ENCODE results near the gene TMOD2. TPM values are rescaled to one million over a fixed set of nuclear protein-coding genes. Genes with fewer than 3 reads are reported as not detected.

The TMOD2 gene
- total RNA-seq, 1 experiment from 2014 or later = 3.0 TPM

DNA sequence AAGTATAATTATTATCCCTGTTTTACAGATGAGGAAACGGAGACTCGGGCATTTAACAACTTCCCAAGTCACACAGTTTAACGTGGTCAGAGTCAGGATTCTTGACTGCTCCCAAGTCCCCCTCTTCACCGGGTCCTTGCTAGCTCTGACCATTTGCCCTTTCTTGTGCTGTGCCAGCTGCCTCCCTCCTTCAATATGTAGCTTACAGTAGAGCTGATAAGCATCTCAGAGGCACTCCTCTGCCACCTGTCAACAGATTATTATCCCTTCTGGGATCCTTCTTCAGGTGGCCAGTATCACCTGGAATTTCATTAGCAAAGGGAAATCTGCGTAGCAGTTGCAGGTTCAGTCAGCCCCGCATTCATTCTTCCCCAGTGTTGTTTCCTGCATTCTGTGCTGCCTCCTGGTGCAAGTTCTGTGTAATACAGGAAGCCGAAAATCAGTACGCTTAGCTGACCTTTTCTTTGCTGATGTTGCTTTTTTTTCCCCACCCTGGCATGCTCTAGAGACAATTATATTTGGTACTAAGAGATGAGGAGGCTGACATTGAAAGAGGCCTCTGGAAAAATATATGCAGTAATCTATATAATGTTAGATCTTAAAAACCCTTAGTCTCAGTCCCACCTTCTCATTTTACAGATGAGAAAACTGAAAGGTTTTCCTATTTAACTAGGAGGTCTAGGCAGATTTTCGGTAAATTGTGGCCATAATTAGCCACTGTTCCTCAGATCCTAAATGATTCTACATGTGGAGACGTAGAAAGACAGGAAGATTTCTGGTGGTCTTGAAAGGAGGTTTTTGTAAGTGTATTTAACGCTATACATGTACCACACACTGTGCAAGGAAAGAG lies 24.8 kb downstream of the TMOD2 start:
- Histone ChIP-seq H3K23ac (ENCODE audit: insufficient read length, low read depth, low read length) (no peak overlapping the region), H4K8ac (replicated peaks; ENCODE audit: insufficient read length, low read depth, low read length) (no peak overlapping the region), H2AFZ (ENCODE audit: low read length) (no peak overlapping the region), H3T11ph (ENCODE audit: low read length) (no peak overlapping the region), H3K4ac (ENCODE audit: low read depth, low read length) (no peak overlapping the region), H3K9me3 (ENCODE audit: control insufficient read depth, low read depth, low read length) (no peaks in the 10 kb centered on the region), H3K56ac (ENCODE audit: insufficient read length, low read depth, low read length) (no peak overlapping the region), H4K20me1 (ENCODE audit: control insufficient read depth, insufficient read depth, insufficient read length) (no peaks in the 10 kb centered on the region), H2AK5ac (ENCODE audit: insufficient read length, low read length) (no peak overlapping the region), H3K27ac (ENCODE audit: insufficient read length, low read depth, low read length) (no peak overlapping the region), H3K23me2 (ENCODE audit: insufficient read length, low read depth, low read length, poor library complexity, severe bottlenecking) (no peaks in the 10 kb centered on the region), H3K27me3 (ENCODE audit: insufficient read depth, low read length) (no peaks in the 10 kb centered on the region), H3K4me2 (ENCODE audit: insufficient read depth, insufficient read length, low read length) (no peak overlapping the region), H3K14ac (ENCODE audit: insufficient read depth, low read length) (no peak overlapping the region), H4K91ac (ENCODE audit: insufficient read length, low read depth, low read length) (no peak overlapping the region), H2BK5ac (ENCODE audit: insufficient read length, low read length) (no peak overlapping the region), H2BK120ac (ENCODE audit: low read depth, low read length, poor library complexity, severe bottlenecking) (no peak overlapping the region), H3K79me1 (ENCODE audit: insufficient read depth, low read depth, low read length, poor library complexity, severe bottlenecking) (no peaks in the 10 kb centered on the region), H2BK15ac (ENCODE audit: low read depth, low read length) (no peak overlapping the region), H3K79me2 (ENCODE audit: insufficient read depth, low read length) (no peaks in the 10 kb centered on the region), H3K4me1 (ENCODE audit: insufficient read depth, low read length) (no peaks in the 10 kb centered on the region), H4K5ac (ENCODE audit: insufficient read length, low read depth, low read length) (no peak overlapping the region), H2BK12ac (ENCODE audit: insufficient read length, low read depth, low read length) (no peak overlapping the region), H2BK20ac (ENCODE audit: low read depth, low read length, poor library complexity, severe bottlenecking) (no peak overlapping the region), H3K18ac (ENCODE audit: insufficient read length, low read depth, low read length) (no peak overlapping the region), H3K9ac (ENCODE audit: extremely low read depth, insufficient read length, low read length) (no peak overlapping the region)
- Mint-ChIP-seq H3K4me3 (no peak overlapping the region), H3K27me3 (ENCODE audit: low read depth) (no peaks in the 10 kb centered on the region), H3K27ac (no peak overlapping the region; a peak in 1 of 7 replicates), H3K36me3 (ENCODE audit: insufficient read depth in 1 of 3, low read depth in 3 of 3) (no peaks in the 10 kb centered on the region), H3K9me3 (no peaks in the 10 kb centered on the region), H3K4me1 (peaks cover 3 to 5% of the 10 kb centered on the region in 2 experiments)
- DNase-seq = peak; percentile 74
- no CpG with 5 or more reads among the region's 11 CpGs for WGBS (ENCODE audit: extremely low coverage, insufficient read length, low lambda C conversion rate)
- TF ChIP-seq, protein P1, sequence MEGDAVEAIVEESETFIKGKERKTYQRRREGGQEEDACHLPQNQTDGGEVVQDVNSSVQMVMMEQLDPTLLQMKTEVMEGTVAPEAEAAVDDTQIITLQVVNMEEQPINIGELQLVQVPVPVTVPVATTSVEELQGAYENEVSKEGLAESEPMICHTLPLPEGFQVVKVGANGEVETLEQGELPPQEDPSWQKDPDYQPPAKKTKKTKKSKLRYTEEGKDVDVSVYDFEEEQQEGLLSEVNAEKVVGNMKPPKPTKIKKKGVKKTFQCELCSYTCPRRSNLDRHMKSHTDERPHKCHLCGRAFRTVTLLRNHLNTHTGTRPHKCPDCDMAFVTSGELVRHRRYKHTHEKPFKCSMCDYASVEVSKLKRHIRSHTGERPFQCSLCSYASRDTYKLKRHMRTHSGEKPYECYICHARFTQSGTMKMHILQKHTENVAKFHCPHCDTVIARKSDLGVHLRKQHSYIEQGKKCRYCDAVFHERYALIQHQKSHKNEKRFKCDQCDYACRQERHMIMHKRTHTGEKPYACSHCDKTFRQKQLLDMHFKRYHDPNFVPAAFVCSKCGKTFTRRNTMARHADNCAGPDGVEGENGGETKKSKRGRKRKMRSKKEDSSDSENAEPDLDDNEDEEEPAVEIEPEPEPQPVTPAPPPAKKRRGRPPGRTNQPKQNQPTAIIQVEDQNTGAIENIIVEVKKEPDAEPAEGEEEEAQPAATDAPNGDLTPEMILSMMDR (conservative IDR thresholded peaks at IDR 0.05) = peak; percentile 85
